SK-N-MC (cell line): ENCODE measurements around the gene AGMO.
"Not testable (repeated sequence)": the region's sequence is repeated elsewhere in the genome, so short reads cannot be mapped to it uniquely, and the experiment has no call there.

Experiments used
- DNase-seq: peaks from one replicate; pipeline ENCODE4 v3.0.0-alpha.2; 2011; ENCODE audit warnings: low read depth, low spot score
- H3K27ac ChIP-seq: fragments of 200-600 bp; sonication (generic); 2 replicates; pipeline ENCODE4 v1.5.1; 2016; ENCODE audit warnings: mixed run types
- H3K36me3 ChIP-seq: fragments of 200-600 bp; sonication (generic); 2 replicates; pipeline ENCODE4 v1.6.1; 2017; ENCODE audit warnings: antibody characterized with exemption, low read length, mixed read lengths; ENCODE audit not compliant: insufficient read depth
- H3K4me3 ChIP-seq: fragments of 200-600 bp; sonication (generic); 2 replicates; pipeline ENCODE4 v1.5.1; 2016
- H3K9ac ChIP-seq: fragments of 200-600 bp; sonication (generic); 2 replicates; pipeline ENCODE4 v1.8.0; 2017; ENCODE audit warnings: mixed run types, mixed read lengths; ENCODE audit not compliant: insufficient read length
- H3K9me3 ChIP-seq: fragments of 200-600 bp; sonication (generic); 2 replicates; pipeline ENCODE4 v1.6.1; 2017; ENCODE audit warnings: low read depth, mild to moderate bottlenecking, antibody characterized with exemption, low read length, moderate library complexity, mixed read lengths
- EZH2 ChIP-seq: fragments of 200-600 bp; sonication (generic); IDR thresholded peaks from one replicate; pipeline ENCODE4 v1.6.1; 2017; ENCODE audit warnings: antibody characterized with exemption
- FOXP2 ChIP-seq: optimal IDR thresholded peaks from 2 replicates; pipeline ENCODE3; 2011; ENCODE audit warnings: mild to moderate bottlenecking, moderate library complexity; ENCODE audit not compliant: insufficient read depth; ENCODE audit errors: extremely low read length, control extremely low read depth
- POLR2AphosphoS5 ChIP-seq: IDR thresholded peaks from 2 replicates; pipeline ENCODE4 v1.6.1; 2012; ENCODE audit warnings: mild to moderate bottlenecking, low read depth, low read length, borderline replicate concordance

The AGMO gene

DNA sequence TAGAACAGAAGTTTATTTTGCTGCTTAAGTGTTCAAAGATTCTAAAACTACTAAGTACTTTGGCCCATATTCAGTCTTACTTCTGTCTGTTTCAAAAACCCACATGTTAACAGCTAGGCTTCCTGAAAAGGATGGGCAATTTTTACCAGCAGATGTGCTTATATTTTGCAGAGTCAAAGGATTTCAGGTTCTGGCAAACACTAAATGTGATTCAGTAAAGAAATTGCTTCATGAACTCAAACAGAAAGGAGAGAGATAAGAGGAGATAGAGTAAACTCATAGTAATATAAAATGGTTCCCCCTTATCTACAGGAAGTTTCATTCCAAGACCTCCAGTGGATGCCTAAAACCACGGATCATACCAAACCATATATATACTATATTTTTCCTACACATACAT lies 248.5 kb downstream of the AGMO start:
- H3K9ac ChIP-seq, result no peak overlapping the region
- H3K27ac ChIP-seq, result no peak overlapping the region
- no peak for TF ChIP-seq FOXP2
- TF ChIP-seq EZH2, result no peak
- no peak for TF ChIP-seq POLR2AphosphoS5
- DNase-seq, result no peak
- no peaks in the 10 kb centered on the region for H3K36me3 ChIP-seq
- no peaks in the 10 kb centered on the region for H3K9me3 ChIP-seq
- no peak overlapping the region for H3K4me3 ChIP-seq

- Histone ChIP-seq H3K4me3 (no peak overlapping the region), H3K27ac (no peak overlapping the region), H3K9me3 (no peaks in the 10 kb centered on the region), H3K36me3 (no peaks in the 10 kb centered on the region), H3K9ac (no peak overlapping the region)
- no peak for DNase-seq
- TF ChIP-seq POLR2AphosphoS5 (no peak), FOXP2 (no peak), EZH2 (no peak)
These were observed 251.9 kb downstream of the AGMO start for GRCh38 chr7:15309872-15310271.

DNA sequence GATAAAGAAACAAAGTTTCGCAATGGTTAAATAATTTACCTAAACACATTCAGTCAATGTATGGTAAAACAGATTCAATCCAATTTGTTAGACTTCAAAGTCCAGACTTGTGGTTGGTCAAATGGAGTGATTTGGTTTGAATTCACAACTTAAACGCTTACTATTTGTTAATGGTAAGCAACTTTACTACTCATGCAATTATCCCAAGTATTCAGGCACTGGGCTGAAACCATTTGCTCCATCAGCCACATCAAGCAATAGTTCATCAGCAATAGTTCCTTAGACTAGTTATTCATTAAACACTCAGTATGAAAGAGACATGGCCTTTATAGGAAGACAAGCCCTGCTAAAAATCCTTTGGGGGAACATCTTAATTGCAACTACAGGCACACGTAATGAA lies 253.0 kb downstream of the AGMO start:
- Histone ChIP-seq H3K36me3 (no peaks in the 10 kb centered on the region), H3K27ac (no peak overlapping the region), H3K9ac (no peak overlapping the region), H3K4me3 (no peak overlapping the region), H3K9me3 (no peaks in the 10 kb centered on the region)
- DNase-seq, result no peak
- TF ChIP-seq FOXP2, result no peak
- no peak for TF ChIP-seq EZH2
- no peak for TF ChIP-seq POLR2AphosphoS5

GRCh38 chr7:15306296-15306695 lies 255.5 kb downstream of the AGMO start:
- H3K9ac ChIP-seq, result no peak overlapping the region
- no peak overlapping the region; the same call in 1 of the 2 replicates for H3K27ac ChIP-seq
- TF ChIP-seq POLR2AphosphoS5 (no peak), FOXP2 (no peak), EZH2 (no peak)
- peak overlapping the region; percentile 35; the same call in 1 of the 2 replicates for H3K4me3 ChIP-seq
- no peaks in the 10 kb centered on the region for H3K36me3 ChIP-seq
- DNase-seq, result peak; percentile 75
- no peaks in the 10 kb centered on the region for H3K9me3 ChIP-seq

DNA sequence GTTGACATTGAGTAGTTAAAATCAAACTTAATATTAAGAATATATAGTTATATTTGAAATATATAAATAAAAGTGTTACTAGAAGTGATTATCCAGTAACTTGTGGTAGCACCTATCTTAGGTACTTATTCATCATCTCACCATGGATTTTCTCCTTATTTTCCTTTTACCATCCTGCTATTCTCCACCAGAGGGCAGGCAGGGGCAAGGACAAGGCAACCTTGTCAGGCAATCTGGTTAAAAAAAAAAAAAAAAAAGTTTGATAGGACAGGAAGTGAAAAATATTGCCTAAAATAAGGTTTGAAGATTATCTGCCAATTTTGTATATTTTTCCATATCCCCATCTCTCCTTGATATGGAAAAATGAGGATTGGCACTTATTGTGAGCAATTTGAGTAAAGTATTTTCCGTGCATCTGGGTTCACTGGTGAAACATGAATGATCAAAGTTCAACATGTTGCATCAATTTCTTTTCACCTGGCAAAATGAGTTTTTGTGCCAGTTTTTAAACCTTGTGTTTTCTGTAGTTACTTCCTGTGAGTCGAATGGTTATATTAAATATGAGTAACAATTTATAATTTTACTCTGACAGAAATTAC lies 256.7 kb downstream of the AGMO start:
- H3K9me3 ChIP-seq, result no peaks in the 10 kb centered on the region
- TF ChIP-seq FOXP2, result no peak
- TF ChIP-seq POLR2AphosphoS5, result no peak
- no peak for TF ChIP-seq EZH2
- H3K36me3 ChIP-seq, result no peaks in the 10 kb centered on the region
- no peak overlapping the region; the same call in 1 of the 2 replicates for H3K4me3 ChIP-seq
- no peak overlapping the region for H3K9ac ChIP-seq
- peak overlapping the region; percentile 10; the same call in 1 of the 2 replicates for H3K27ac ChIP-seq
- no peak for DNase-seq

GRCh38 chr7:15303357-15303756 lies 258.5 kb downstream of the AGMO start:
- H3K36me3 ChIP-seq, result no peaks in the 10 kb centered on the region
- DNase-seq, result no peak
- TF ChIP-seq FOXP2, result no peak
- no peak for TF ChIP-seq POLR2AphosphoS5
- TF ChIP-seq EZH2, result no peak
- no peak overlapping the region for H3K27ac ChIP-seq
- no peaks in the 10 kb centered on the region for H3K9me3 ChIP-seq
- H3K9ac ChIP-seq, result no peak overlapping the region
- no peak overlapping the region for H3K4me3 ChIP-seq

DNA sequence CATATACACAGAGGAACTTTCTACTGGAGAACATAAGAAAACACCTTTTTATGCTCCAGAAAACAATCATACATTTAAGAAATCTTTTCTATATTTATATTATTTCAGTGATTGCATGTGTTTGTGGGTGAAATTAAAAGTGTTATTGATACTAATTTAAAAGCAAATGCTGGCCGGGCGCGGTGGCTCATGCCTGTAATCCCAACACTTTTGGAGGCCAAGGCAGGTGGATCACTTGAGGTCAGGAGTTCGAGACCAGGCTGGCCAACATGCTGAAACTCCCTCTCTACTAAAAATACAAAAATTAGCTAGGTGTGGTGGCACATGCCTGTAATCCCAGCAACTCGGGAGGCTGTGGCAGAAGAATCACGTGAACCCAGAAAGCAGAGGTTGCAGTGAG lies 260.8 kb downstream of the AGMO start:
- not testable (repeated sequence) for H3K9ac ChIP-seq, H3K27ac ChIP-seq, DNase-seq, H3K9me3 ChIP-seq, H3K4me3 ChIP-seq, H3K36me3 ChIP-seq

- Histone ChIP-seq H3K36me3 (no peaks in the 10 kb centered on the region), H3K9me3 (no peaks in the 10 kb centered on the region), H3K4me3 (no peak overlapping the region), H3K27ac (no peak overlapping the region), H3K9ac (no peak overlapping the region)
- TF ChIP-seq EZH2 (no peak), FOXP2 (no peak), POLR2AphosphoS5 (no peak)
- no peak for DNase-seq
These were observed 269.7 kb downstream of the AGMO start for GRCh38 chr7:15292138-15292537.

DNA sequence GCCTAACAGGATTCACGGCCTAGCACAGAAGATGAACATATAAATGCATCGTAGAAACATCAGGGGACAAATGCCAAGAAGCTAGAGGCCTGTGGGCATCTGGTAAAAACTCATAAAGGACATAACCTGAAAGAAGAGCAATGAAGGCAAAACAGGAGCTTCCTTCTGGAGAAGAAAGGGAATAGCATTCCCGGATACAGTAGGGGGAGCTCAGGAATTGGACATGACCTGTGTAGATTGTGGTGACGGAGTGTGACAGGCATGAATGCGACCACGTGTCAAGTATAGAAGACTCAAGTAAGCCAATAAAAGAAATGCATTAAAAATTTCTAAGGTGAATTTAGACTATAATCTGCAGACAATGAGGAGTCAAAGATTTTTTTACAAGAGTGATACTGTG lies 270.1 kb downstream of the AGMO start:
- Histone ChIP-seq H3K4me3 (no peak overlapping the region), H3K9me3 (no peaks in the 10 kb centered on the region), H3K27ac (no peak overlapping the region), H3K9ac (no peak overlapping the region), H3K36me3 (no peaks in the 10 kb centered on the region)
- no peak for DNase-seq
- TF ChIP-seq POLR2AphosphoS5, result no peak
- TF ChIP-seq FOXP2, result no peak
- no peak for TF ChIP-seq EZH2
